Sigmoid colon (tissue), 4 donors: ENCODE data around the gene GTPBP4.

Experiments
- CTCF ChIP-seq, 4 experiments: fragments of 450-650 bp in 3 of 4; fragments of 200-600 bp in 1 of 4; IDR thresholded peaks; one replicate each; pipeline ENCODE4 v1.5.1; 2016 to 2019; ENCODE audit warnings: antibody characterized with exemption in 4 of 4, mild to moderate bottlenecking in 3 of 4, moderate library complexity in 2 of 4
- EP300 ChIP-seq, 4 donors: sonication (generic); formaldehyde crosslinking; IDR thresholded peaks; one replicate each; pipeline ENCODE4 v1.6.1; 2017; ENCODE audit warnings: antibody characterized with exemption in 4 of 4
- POLR2A ChIP-seq, 2 donors: fragments of 450-650 bp; IDR thresholded peaks; one replicate each; pipeline ENCODE4 v1.6.1; 2016; ENCODE audit warnings: antibody characterized with exemption in 2 of 2, mild to moderate bottlenecking in 2 of 2, moderate library complexity in 2 of 2

DNA sequence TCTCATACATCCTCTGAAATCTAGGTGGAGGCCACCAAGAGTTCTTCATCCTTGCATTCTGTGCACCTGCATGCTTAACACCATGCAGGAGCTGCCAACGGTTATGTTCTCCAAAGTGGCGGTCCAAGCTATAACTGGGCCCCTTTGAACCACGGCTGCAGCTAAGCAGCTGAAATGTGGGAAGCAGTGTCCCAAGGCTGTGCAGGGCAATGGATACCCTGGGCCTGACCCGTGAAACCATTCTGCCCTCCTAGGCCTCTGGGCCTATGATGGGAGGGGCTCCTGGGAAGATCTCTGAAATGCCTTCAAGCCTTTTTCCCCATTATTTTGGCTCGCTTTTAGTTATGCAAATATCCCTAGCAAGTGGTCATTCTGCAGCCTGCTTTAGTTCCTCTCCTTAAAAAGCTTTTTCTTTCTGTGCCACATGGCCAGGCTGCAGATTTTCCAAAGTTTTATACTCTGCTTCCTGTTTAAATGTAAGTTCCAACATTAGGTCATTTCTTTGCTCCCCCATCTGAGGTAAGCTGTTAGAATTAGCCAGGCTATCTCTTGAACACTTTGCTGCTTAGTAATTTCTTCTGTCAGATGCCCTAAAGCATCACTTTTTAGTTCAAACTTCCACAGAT is 7.7 kb upstream of the GTPBP4 start:
- TF ChIP-seq CTCF (IDR thresholded peaks at IDR 0.05) = no peak
- TF ChIP-seq POLR2A (IDR thresholded peaks at IDR 0.05) = no peak
- no peak for TF ChIP-seq EP300 (IDR thresholded peaks at IDR 0.05)
